Natural killer cell (primary cell): ENCODE data around the gene EEIG1. TPM values are rescaled to one million over a fixed set of nuclear protein-coding genes. Genes with fewer than 3 reads are reported as not detected.
A peak's percentile ranks its signal among the peaks of the same experiment; 100 is the strongest.

Experiments
- ATAC-seq, 3 donors: fragments of 150-1000 bp in 2 of 3; fragments of 200-7000 bp in 1 of 3; cut with Tn5 transposase; 1 replicate in 1 of 3; 2 replicates in 2 of 3; pipeline ENCODE4 v1.10.0; 2021; ENCODE audit warnings: mild to moderate bottlenecking in 2 of 3, moderate library complexity in 2 of 3
- DNase-seq, 2 donors: peaks; one replicate each; pipeline versions ENCODE4 v3.0.0 to v3.0.0-alpha.2; 2013 to 2021; ENCODE audit warnings: mixed read lengths in 1 of 2
- H3K27ac ChIP-seq: one replicate; pipeline ENCODE4 v1.5.1; 2013; ENCODE audit warnings: mild to moderate bottlenecking, low read length
- H3K27me3 ChIP-seq: one replicate; pipeline ENCODE4 v1.6.1; 2013; ENCODE audit warnings: low read length; ENCODE audit not compliant: control insufficient read depth, insufficient read depth
- H3K36me3 ChIP-seq: one replicate; pipeline ENCODE4 v1.6.1; 2013; ENCODE audit warnings: low read length; ENCODE audit not compliant: control insufficient read depth, insufficient read depth
- H3K4me1 ChIP-seq: one replicate; pipeline ENCODE4 v1.6.1; 2013; ENCODE audit warnings: low read length; ENCODE audit not compliant: control insufficient read depth, insufficient read depth
- H3K4me3 ChIP-seq: one replicate; pipeline ENCODE4 v1.5.1; 2013; ENCODE audit warnings: low read length
- H3K9me3 ChIP-seq: one replicate; pipeline ENCODE4 v1.6.1; 2013; ENCODE audit warnings: low read length; ENCODE audit not compliant: control insufficient read depth, insufficient read depth
- H3K27ac Mint-ChIP-seq, 2 donors: one replicate each; pipeline ENCODE4 v1.8.0; 2022; ENCODE audit warnings: mild to moderate bottlenecking in 2 of 2, mixed read lengths in 2 of 2, moderate library complexity in 1 of 2
- H3K27me3 Mint-ChIP-seq, 2 donors: one replicate each; pipeline ENCODE4 v1.8.0; 2022; ENCODE audit warnings: low read depth in 2 of 2, mixed read lengths in 2 of 2
- H3K36me3 Mint-ChIP-seq: one replicate; pipeline ENCODE4 v1.8.0; 2022; ENCODE audit warnings: mixed read lengths
- H3K4me1 Mint-ChIP-seq, 2 donors: one replicate each; pipeline ENCODE4 v1.8.0; 2022; ENCODE audit warnings: mixed read lengths in 2 of 2
- H3K4me3 Mint-ChIP-seq: one replicate; pipeline ENCODE4 v1.8.0; 2022; ENCODE audit warnings: mild to moderate bottlenecking, moderate library complexity, mixed read lengths
- H3K9me3 Mint-ChIP-seq, 2 donors: one replicate each; pipeline ENCODE4 v1.8.0; 2022; ENCODE audit warnings: mixed read lengths in 2 of 2
- WGBS: methylation state at CpG from one replicate; pipeline ENCODE4 v1.1.7; 2013; ENCODE audit warnings: missing lambda C conversion rate; ENCODE audit not compliant: insufficient coverage; 5-methylcytosine and 5-hydroxymethylcytosine counted together
- intact Hi-C: fragments of 100-400 bp; cut with micrococcal nuclease; formaldehyde crosslinking; loops from one replicate; pipeline ENCODE4 v1.14.2; 2022
- total RNA-seq, 4 donors: library from RNA; stranded (reverse); fragments of 120-200 nt in 1 of 4; gene quantifications; one replicate each; pipeline versions ENCODE4 v1.2.3 to v1.2.4, GENCODE V29; 2013 to 2022
- TF ChIP-seq, protein P1 (sequence below): fragments of 200-600 bp; IDR thresholded peaks from one replicate; pipeline ENCODE4 v1.8.0; 2022; ENCODE audit warnings: antibody characterized with exemption

EEIG1 gene
- total RNA-seq, 3 donors from 2014 or later (not counting 1 experiment from before 2014, with no cell fraction given): 10.3 to 36.0 (median 28.2) TPM

DNA sequence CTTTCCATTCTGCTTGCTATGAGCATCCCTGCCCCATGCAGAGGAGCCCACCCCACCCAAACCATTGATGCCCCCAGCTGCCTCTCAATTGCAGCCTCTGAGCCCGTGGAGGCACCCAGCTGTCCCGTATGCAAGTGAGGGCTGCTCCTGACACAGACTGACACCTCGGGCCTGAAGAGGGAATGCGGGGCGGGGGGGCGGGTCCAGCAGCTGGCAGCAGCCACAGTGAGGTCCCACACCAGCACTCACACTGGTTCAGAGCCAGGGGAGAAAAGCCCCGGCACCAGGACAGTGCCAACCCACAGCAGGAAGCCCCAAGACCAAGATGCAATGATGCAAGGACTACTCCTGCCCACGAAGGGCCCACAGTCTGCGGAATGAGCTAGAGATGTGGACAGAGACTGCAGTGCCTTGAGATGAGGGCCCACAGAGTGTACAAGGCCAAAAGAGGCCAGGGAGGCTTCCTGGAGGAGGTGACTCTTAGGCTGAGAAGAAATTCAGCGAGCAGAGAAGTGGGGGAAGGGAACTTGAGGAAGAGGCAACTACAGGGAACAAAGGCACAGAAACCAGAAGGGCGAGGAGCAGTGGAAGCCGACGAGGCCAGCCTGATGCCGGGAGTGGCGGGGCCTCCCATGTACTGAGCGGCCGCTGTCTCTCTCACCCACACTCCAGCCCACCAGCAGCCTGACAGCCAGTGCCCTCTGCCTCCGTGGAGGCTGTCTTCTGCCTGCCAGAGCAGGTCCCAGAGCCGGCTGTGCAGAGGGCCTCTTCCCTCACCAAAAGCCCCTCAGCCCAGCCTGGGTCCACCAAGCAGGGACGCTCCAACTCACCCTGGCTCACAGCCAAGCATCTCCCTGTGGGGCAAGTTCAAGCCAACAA, 9.2 kb downstream of the EEIG1 start:
- 46% methylated on average over 20 of the region's 20 CpGs for WGBS

GRCh38 chr9:127970401-127971313, 10.1 kb downstream of the EEIG1 start:
- peak; percentile 37 to 50 (median 40) for ATAC-seq
- DNase-seq: peak in 1 of 2 donors; percentile 83
- H3K4me1 Mint-ChIP-seq: peaks cover 19 to 43% of the 10 kb centered on the region in 2 donors
- peak overlapping the region; percentile 45 for H3K4me3 Mint-ChIP-seq
- TF ChIP-seq, protein P1, sequence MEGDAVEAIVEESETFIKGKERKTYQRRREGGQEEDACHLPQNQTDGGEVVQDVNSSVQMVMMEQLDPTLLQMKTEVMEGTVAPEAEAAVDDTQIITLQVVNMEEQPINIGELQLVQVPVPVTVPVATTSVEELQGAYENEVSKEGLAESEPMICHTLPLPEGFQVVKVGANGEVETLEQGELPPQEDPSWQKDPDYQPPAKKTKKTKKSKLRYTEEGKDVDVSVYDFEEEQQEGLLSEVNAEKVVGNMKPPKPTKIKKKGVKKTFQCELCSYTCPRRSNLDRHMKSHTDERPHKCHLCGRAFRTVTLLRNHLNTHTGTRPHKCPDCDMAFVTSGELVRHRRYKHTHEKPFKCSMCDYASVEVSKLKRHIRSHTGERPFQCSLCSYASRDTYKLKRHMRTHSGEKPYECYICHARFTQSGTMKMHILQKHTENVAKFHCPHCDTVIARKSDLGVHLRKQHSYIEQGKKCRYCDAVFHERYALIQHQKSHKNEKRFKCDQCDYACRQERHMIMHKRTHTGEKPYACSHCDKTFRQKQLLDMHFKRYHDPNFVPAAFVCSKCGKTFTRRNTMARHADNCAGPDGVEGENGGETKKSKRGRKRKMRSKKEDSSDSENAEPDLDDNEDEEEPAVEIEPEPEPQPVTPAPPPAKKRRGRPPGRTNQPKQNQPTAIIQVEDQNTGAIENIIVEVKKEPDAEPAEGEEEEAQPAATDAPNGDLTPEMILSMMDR: no peak
- peak overlapping the region; percentile 41 to 86 for H3K27ac Mint-ChIP-seq
- H3K36me3 Mint-ChIP-seq: no peaks in the 10 kb centered on the region
- no peaks in the 10 kb centered on the region for H3K27me3 Mint-ChIP-seq
- H3K27me3 ChIP-seq: no peaks in the 10 kb centered on the region
- WGBS: 40% methylated on average over 15 of the region's 16 CpGs
- intact Hi-C loops: no loop called here
- peak overlapping the region; percentile 77 for H3K27ac ChIP-seq
- no peaks in the 10 kb centered on the region for H3K9me3 ChIP-seq
- H3K36me3 ChIP-seq: no peaks in the 10 kb centered on the region
- peaks cover 98% of the 10 kb centered on the region for H3K4me1 ChIP-seq
- H3K9me3 Mint-ChIP-seq: no peaks in the 10 kb centered on the region
- no peak overlapping the region for H3K4me3 ChIP-seq

More for the DNA sequence above, 9.2 kb downstream of the EEIG1 start:
- peaks cover 19 to 43% of the 10 kb centered on the region in 2 donors for H3K4me1 Mint-ChIP-seq
- H3K4me3 ChIP-seq: no peak overlapping the region
- H3K9me3 Mint-ChIP-seq: no peaks in the 10 kb centered on the region
- intact Hi-C loops: no loop called here
- peak; percentile 22 to 71 for DNase-seq
- peak overlapping the region; percentile 49 for H3K4me3 Mint-ChIP-seq
- peak overlapping the region; percentile 77 for H3K27ac ChIP-seq
- H3K36me3 ChIP-seq: peaks cover 2% of the 10 kb centered on the region
- peak overlapping the region; percentile 41 to 86 for H3K27ac Mint-ChIP-seq
- H3K27me3 Mint-ChIP-seq: no peaks in the 10 kb centered on the region
- ATAC-seq: peak; percentile 67 to 86 (median 80)
- TF ChIP-seq, protein P1: no peak
- H3K9me3 ChIP-seq: no peaks in the 10 kb centered on the region
- H3K27me3 ChIP-seq: no peaks in the 10 kb centered on the region
- peaks cover 100% of the 10 kb centered on the region for H3K4me1 ChIP-seq
- H3K36me3 Mint-ChIP-seq: no peaks in the 10 kb centered on the region

GRCh38 chr9:127968700-127969383, 11.9 kb downstream of the EEIG1 start:
- Histone ChIP-seq H3K4me3 (no peak overlapping the region), H3K27ac (no peak overlapping the region), H3K36me3 (no peaks in the 10 kb centered on the region), H3K4me1 (peaks cover 93% of the 10 kb centered on the region), H3K9me3 (no peaks in the 10 kb centered on the region), H3K27me3 (no peaks in the 10 kb centered on the region)
- no peak for DNase-seq
- TF ChIP-seq, protein P1: no peak
- Mint-ChIP-seq H3K4me1 (peaks cover 19 to 36% of the 10 kb centered on the region in 2 donors), H3K4me3 (no peak overlapping the region), H3K9me3 (no peaks in the 10 kb centered on the region), H3K27me3 (no peaks in the 10 kb centered on the region), H3K36me3 (no peaks in the 10 kb centered on the region), H3K27ac (peak overlapping the region; percentile 15 to 60)
- no peak for ATAC-seq
- 92% methylated on average over 10 of the region's 10 CpGs for WGBS
- intact Hi-C loops: no loop called here
